Lower leg skin (tissue), 4 donors: ENCODE results near the gene PHC3. TPM values are rescaled to one million over a fixed set of nuclear protein-coding genes. Genes with fewer than 3 reads are reported as not detected.
A peak's percentile ranks its signal among the peaks of the same experiment; 100 is the strongest.

Experiments used
- DNase-seq, 2 donors: peaks; one replicate each; pipeline ENCODE4 v3.0.0-alpha.2; 2019; ENCODE audit warnings: low spot score in 2 of 2
- H3K4me3 ChIP-seq: fragments of 200-600 bp; sonication (generic); 2 replicates; pipeline ENCODE4 v1.5.1; 2017; ENCODE audit warnings: mild to moderate bottlenecking, low read depth; ENCODE audit not compliant: poor library complexity, severe bottlenecking
- POLR2A ChIP-seq, 2 donors: fragments of 450-650 bp; IDR thresholded peaks; one replicate each; pipeline ENCODE4 v1.6.1; 2016 to 2017; ENCODE audit warnings: antibody characterized with exemption in 2 of 2, mild to moderate bottlenecking in 1 of 2, moderate library complexity in 1 of 2
- WGBS, 2 donors: methylation state at CpG; one replicate each; pipeline ENCODE4 v1.1.5; 2018; 5-methylcytosine and 5-hydroxymethylcytosine counted together
- intact Hi-C: fragments of 100-400 bp; cut with DNase I; formaldehyde crosslinking; loops from one replicate; pipeline ENCODE4 v1.15.0; 2023; ENCODE audit warnings: low total_unique reads
- total RNA-seq, 4 donors: library from RNA; depleted of rRNA; stranded (reverse); fragments of >200 nt; gene quantifications; one replicate each; pipeline ENCODE4 v1.1.0, GENCODE V29; 2016
- TF ChIP-seq, protein P1 (sequence below), 3 donors: fragments of 450-650 bp; IDR thresholded peaks; one replicate each; pipeline ENCODE4 v1.5.1; 2016; ENCODE audit warnings: antibody characterized with exemption in 3 of 3, mild to moderate bottlenecking in 3 of 3, moderate library complexity in 2 of 3

The PHC3 gene, protein sequence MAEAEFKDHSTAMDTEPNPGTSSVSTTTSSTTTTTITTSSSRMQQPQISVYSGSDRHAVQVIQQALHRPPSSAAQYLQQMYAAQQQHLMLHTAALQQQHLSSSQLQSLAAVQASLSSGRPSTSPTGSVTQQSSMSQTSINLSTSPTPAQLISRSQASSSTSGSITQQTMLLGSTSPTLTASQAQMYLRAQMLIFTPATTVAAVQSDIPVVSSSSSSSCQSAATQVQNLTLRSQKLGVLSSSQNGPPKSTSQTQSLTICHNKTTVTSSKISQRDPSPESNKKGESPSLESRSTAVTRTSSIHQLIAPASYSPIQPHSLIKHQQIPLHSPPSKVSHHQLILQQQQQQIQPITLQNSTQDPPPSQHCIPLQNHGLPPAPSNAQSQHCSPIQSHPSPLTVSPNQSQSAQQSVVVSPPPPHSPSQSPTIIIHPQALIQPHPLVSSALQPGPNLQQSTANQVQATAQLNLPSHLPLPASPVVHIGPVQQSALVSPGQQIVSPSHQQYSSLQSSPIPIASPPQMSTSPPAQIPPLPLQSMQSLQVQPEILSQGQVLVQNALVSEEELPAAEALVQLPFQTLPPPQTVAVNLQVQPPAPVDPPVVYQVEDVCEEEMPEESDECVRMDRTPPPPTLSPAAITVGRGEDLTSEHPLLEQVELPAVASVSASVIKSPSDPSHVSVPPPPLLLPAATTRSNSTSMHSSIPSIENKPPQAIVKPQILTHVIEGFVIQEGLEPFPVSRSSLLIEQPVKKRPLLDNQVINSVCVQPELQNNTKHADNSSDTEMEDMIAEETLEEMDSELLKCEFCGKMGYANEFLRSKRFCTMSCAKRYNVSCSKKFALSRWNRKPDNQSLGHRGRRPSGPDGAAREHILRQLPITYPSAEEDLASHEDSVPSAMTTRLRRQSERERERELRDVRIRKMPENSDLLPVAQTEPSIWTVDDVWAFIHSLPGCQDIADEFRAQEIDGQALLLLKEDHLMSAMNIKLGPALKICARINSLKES
- total RNA-seq, result 10 to 100 TPM; 31.9 to 47.6 (median 45.5) TPM

DNA sequence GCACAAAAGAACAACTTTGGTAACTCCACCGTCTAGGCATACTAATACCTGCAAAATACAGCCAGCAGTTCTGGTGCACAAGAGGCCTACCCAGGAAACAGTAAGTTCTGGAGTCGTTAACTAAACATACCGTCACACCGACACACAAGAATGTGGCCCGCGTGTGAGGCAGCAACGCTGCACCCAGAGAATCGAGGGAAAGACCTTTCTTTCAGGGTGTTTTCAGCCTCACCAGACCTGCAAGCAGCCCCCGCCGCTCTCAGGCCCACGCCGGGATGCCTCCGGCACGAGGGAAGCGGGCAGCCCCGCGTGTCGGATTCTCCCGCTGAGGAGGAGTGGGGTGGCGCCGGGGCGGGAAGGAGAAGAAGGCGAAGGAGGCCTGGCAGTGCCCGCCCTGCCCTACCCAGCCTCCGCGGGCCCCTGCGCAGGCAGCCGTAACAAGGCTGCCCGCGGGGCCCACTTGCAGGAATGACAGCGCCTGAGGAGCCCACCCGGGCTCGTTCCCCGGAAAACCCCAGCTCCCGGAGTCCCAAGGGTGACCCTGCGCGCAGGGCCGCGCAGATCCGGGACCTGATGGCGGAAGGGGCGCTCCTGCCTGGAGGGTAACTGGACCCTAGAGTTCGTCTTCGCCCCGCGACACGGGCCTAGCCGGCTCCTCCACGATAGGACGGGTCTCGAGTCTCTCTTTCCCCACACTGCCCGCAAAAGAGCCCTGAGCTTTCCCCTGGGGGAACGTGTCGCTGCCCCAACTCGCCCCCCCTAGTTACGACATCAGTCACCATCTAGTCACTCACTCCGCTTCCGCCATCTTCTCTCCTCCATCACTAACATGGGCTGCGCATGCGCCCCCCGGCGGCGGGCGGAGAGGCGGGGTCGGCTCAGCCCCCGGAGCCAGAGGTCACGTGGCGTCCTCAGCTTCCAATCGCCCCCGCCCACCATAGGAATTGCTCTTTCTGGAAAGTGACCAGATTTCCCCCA, at the start of gene PHC3:
TSS of gene PHC3 (minus strand) at position 826 of the 978 bp plus-strand sequence. CDS start at position 808, 18 bp downstream.
- H3K4me3 ChIP-seq, result peak within 1 kb of the TSS; percentile 92
- DNase-seq, result peak; percentile 92 to 98
- intact Hi-C loops, result no loop called here
- TF ChIP-seq, protein P1, sequence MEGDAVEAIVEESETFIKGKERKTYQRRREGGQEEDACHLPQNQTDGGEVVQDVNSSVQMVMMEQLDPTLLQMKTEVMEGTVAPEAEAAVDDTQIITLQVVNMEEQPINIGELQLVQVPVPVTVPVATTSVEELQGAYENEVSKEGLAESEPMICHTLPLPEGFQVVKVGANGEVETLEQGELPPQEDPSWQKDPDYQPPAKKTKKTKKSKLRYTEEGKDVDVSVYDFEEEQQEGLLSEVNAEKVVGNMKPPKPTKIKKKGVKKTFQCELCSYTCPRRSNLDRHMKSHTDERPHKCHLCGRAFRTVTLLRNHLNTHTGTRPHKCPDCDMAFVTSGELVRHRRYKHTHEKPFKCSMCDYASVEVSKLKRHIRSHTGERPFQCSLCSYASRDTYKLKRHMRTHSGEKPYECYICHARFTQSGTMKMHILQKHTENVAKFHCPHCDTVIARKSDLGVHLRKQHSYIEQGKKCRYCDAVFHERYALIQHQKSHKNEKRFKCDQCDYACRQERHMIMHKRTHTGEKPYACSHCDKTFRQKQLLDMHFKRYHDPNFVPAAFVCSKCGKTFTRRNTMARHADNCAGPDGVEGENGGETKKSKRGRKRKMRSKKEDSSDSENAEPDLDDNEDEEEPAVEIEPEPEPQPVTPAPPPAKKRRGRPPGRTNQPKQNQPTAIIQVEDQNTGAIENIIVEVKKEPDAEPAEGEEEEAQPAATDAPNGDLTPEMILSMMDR (IDR thresholded peaks at IDR 0.05), result no peak
- TF ChIP-seq POLR2A (IDR thresholded peaks at IDR 0.05), result peak in 1 of 2 donors; percentile 68
- WGBS, 2 donors, result 1% methylated on average over 36 to 47 of the region's 71 CpGs

DNA sequence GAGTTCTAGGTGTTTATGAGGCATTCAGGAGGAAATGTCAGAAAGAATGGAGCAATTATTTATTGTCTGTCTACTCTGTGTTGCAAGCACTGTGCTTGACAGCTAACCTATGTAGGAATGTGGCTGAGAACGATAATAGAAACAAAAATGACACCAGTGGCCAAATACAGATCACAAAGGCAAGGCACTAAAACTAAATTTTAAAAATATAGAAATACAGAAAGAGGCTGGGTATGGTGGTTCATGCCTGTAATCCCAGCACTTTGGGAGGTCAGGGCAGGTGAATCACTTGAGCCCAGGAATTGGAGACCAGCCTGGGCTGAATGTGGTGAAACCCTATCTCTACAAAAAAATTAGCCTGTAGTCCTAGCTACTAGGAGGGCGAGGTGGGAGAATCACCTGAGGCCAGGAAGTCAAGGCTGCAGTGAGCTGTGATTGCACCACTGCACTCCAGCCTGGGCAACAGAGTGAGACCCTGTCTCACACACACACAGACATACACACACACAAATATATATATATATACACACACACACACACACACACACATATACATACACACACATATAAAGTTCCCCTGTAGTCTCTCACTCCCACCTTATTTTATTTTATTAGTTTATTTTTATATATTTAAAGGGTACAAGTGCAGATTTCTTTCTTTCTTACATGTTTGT, 46.7 kb upstream of the PHC3 start:
- WGBS, 2 donors, result 62 to 68% methylated on average over 2 of the region's 2 CpGs
- DNase-seq, result no peak
- no peak overlapping the region for H3K4me3 ChIP-seq
- TF ChIP-seq, protein P1 (IDR thresholded peaks at IDR 0.05), result no peak
- TF ChIP-seq POLR2A (IDR thresholded peaks at IDR 0.05), result no peak
- intact Hi-C loops, result no loop called here

DNA sequence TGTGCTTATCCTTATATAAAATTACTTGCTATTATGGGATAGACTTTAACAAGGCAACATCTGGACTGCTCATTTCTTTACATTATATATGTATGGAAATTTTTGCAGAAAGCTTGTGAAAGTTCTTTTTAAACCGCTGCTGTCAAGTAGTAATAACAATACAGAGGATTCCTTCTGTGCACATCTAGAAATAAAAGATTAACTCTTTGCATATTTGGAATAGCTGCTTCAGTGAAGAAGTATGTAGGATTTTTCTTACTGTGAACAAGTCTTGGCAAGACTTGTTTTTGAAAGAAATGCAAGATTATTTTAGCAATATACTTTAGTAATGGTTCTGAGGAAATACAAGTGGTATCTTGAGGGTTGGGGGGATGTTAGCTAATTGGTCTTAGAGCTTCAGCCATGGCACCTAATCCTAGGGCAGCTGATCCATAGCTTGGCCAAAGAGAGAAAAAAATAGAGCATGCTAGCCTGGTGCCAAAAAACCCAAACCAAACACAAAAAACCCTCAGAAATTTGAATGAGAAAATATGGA, 45.0 kb upstream of the PHC3 start:
- TF ChIP-seq, protein P1 (IDR thresholded peaks at IDR 0.05), result no peak
- no peak for TF ChIP-seq POLR2A (IDR thresholded peaks at IDR 0.05)
- 34 to 73% methylated on average over 1 of the region's 1 CpG for WGBS, 2 donors
- intact Hi-C loops, result no loop called here
- DNase-seq, result no peak
- H3K4me3 ChIP-seq, result no peak overlapping the region

DNA sequence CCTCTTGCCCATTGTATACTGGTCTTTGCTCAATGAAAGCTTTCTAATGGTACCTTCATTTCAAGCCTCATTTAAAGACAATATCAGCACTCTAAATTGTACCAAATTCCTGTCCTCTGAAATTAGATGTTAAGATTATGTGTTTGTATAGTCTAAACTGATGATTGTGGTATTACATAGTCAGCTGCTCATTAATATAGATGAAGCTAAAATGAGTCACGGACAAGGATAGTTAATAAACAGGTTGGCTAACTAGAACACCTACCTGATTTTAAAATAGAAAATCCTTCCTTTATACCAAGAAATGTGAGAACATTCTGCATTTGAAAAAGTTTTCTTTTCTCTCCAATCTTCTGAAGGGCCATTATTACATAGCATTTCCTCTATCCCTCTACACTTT, 43.6 kb upstream of the PHC3 start:
- WGBS, 2 donors, result 31 to 72% methylated on average over 1 of the region's 1 CpG
- intact Hi-C loops, result no loop called here
- no peak for DNase-seq
- H3K4me3 ChIP-seq, result no peak overlapping the region
- no peak for TF ChIP-seq POLR2A (IDR thresholded peaks at IDR 0.05)
- TF ChIP-seq, protein P1 (IDR thresholded peaks at IDR 0.05), result no peak
